ENCODE measurements around the gene TBX6. TPM values are rescaled to one million over a fixed set of nuclear protein-coding genes. Genes with fewer than 3 reads are reported as not detected.
A peak's percentile ranks its signal among the peaks of the same experiment; 100 is the strongest.

TBX6 gene
- polyA plus RNA-seq, 6 donors from 2014 or later = 0.18 to 0.64 (median 0.41) TPM

- Mint-ChIP-seq H3K27ac (peak overlapping the region in 3 of 6 donors; percentile 82 to 90 (median 88)), H3K36me3 (peaks cover 0 to 16% of the 10 kb centered on the region in 2 donors), H3K9me3 (peaks cover 0 to 1% (median 0%) of the 10 kb centered on the region in 7 donors), H3K4me1 (peaks cover 12 to 19% (median 17%) of the 10 kb centered on the region in 3 donors), H3K4me3 (peak overlapping the region in 2 of 8 donors; percentile 9 to 65), H3K27me3 (no peaks in the 10 kb centered on the region)
- DNase-seq (no peak), ATAC-seq (ENCODE audit: low read depth in 2 of 2) (no peak)
These were observed 4.4 kb downstream of the TBX6 start for GRCh38 chr16:30087181-30087898.

- no peaks in the 10 kb centered on the region for H3K9me3 Mint-ChIP-seq
These were observed 5.2 kb downstream of the TBX6 start for GRCh38 chr16:30086291-30087140.

GRCh38 chr16:30085820-30086219 is 5.9 kb downstream of the TBX6 start:
- H3K4me1 Mint-ChIP-seq = peaks cover 5 to 13% (median 13%) of the 10 kb centered on the region in 3 donors
- no peaks in the 10 kb centered on the region for H3K9me3 Mint-ChIP-seq
- no peak overlapping the region for H3K4me3 Mint-ChIP-seq
- peak overlapping the region in 1 of 6 donors; percentile 67 for H3K27ac Mint-ChIP-seq
- peaks cover 0 to 16% of the 10 kb centered on the region in 2 donors for H3K36me3 Mint-ChIP-seq
- DNase-seq = no peak
- no peaks in the 10 kb centered on the region for H3K27me3 Mint-ChIP-seq
- no peak for ATAC-seq (ENCODE audit: low read depth in 2 of 2)

More at GRCh38 chr16:30086291-30087140, 5.2 kb downstream of the TBX6 start:
- Mint-ChIP-seq H3K27ac (peak overlapping the region in 1 of 6 donors; percentile 82), H3K36me3 (peaks cover 0 to 16% of the 10 kb centered on the region in 2 donors), H3K4me3 (no peak overlapping the region), H3K4me1 (peaks cover 5 to 13% (median 13%) of the 10 kb centered on the region in 3 donors), H3K27me3 (no peaks in the 10 kb centered on the region)
- DNase-seq (no peak), ATAC-seq (ENCODE audit: low read depth in 2 of 2) (no peak)

GRCh38 chr16:30085247-30085646 is 6.5 kb downstream of the TBX6 start:
- ATAC-seq (ENCODE audit: low read depth in 2 of 2) = no peak
- DNase-seq = no peak
- H3K9me3 Mint-ChIP-seq = no peaks in the 10 kb centered on the region
- H3K4me1 Mint-ChIP-seq = peaks cover 5 to 10% (median 10%) of the 10 kb centered on the region in 3 donors
- no peaks in the 10 kb centered on the region for H3K27me3 Mint-ChIP-seq
- H3K27ac Mint-ChIP-seq = no peak overlapping the region
- peak overlapping the region in 1 of 8 donors; percentile 5 for H3K4me3 Mint-ChIP-seq
- H3K36me3 Mint-ChIP-seq = peaks cover 0 to 16% of the 10 kb centered on the region in 2 donors

GRCh38 chr16:30084816-30085159 is 6.9 kb downstream of the TBX6 start:
- H3K9me3 Mint-ChIP-seq = no peaks in the 10 kb centered on the region
- no peaks in the 10 kb centered on the region for H3K27me3 Mint-ChIP-seq
- ATAC-seq (ENCODE audit: low read depth in 2 of 2) (no peak), DNase-seq (no peak)
- H3K36me3 Mint-ChIP-seq = peaks cover 0 to 16% of the 10 kb centered on the region in 2 donors
- H3K4me1 Mint-ChIP-seq = peaks cover 5 to 8% (median 7%) of the 10 kb centered on the region in 3 donors
- H3K27ac Mint-ChIP-seq = no peak overlapping the region
- peak overlapping the region in 1 of 8 donors; percentile 5 for H3K4me3 Mint-ChIP-seq

- H3K4me1 Mint-ChIP-seq = peaks cover 5 to 13% (median 6%) of the 10 kb centered on the region in 3 donors
- ATAC-seq (ENCODE audit: low read depth in 2 of 2) = no peak
- peak overlapping the region in 1 of 6 donors; percentile 38 for H3K27ac Mint-ChIP-seq
- no peak for DNase-seq
- no peaks in the 10 kb centered on the region for H3K27me3 Mint-ChIP-seq
- peaks cover 0 to 16% of the 10 kb centered on the region in 2 donors for H3K36me3 Mint-ChIP-seq
- H3K4me3 Mint-ChIP-seq = no peak overlapping the region
- H3K9me3 Mint-ChIP-seq = no peaks in the 10 kb centered on the region
These were observed 7.5 kb downstream of the TBX6 start for GRCh38 chr16:30084096-30084815.

- Mint-ChIP-seq H3K9me3 (no peaks in the 10 kb centered on the region), H3K4me1 (peaks cover 8 to 13% (median 9%) of the 10 kb centered on the region in 3 donors), H3K4me3 (peak overlapping the region in 1 of 8 donors; percentile 45), H3K36me3 (peaks cover 0 to 16% of the 10 kb centered on the region in 2 donors), H3K27ac (peak overlapping the region in 1 of 6 donors; percentile 86), H3K27me3 (no peaks in the 10 kb centered on the region)
- DNase-seq (no peak), ATAC-seq (ENCODE audit: low read depth in 2 of 2) (no peak)
These were observed 8.3 kb downstream of the TBX6 start for GRCh38 chr16:30083216-30084055.

- ATAC-seq (ENCODE audit: low read depth in 2 of 2) (peak in 1 of 2 donors; percentile 25), DNase-seq (no peak)
- peak overlapping the region in 2 of 8 donors; percentile 21 to 45 for H3K4me3 Mint-ChIP-seq
- peaks cover 14 to 21% (median 17%) of the 10 kb centered on the region in 3 donors for H3K4me1 Mint-ChIP-seq
- peak overlapping the region in 2 of 6 donors; percentile 43 to 47 for H3K27ac Mint-ChIP-seq
- no peaks in the 10 kb centered on the region for H3K9me3 Mint-ChIP-seq
- peaks cover 0 to 16% of the 10 kb centered on the region in 2 donors for H3K36me3 Mint-ChIP-seq
- H3K27me3 Mint-ChIP-seq = no peaks in the 10 kb centered on the region
These were observed 9.1 kb downstream of the TBX6 start for GRCh38 chr16:30082545-30083090.

GRCh38 chr16:30079480-30079879 is 12.2 kb downstream of the TBX6 start:
- DNase-seq = no peak
- Mint-ChIP-seq H3K27me3 (no peaks in the 10 kb centered on the region), H3K4me1 (peaks cover 27 to 43% (median 32%) of the 10 kb centered on the region in 3 donors), H3K27ac (no peak overlapping the region), H3K36me3 (peaks cover 0 to 24% of the 10 kb centered on the region in 2 donors), H3K9me3 (no peaks in the 10 kb centered on the region), H3K4me3 (peak overlapping the region in 1 of 8 donors; percentile 36)
- no peak for ATAC-seq (ENCODE audit: low read depth in 2 of 2)

- Mint-ChIP-seq H3K27me3 (no peaks in the 10 kb centered on the region), H3K27ac (no peak overlapping the region), H3K4me3 (peak overlapping the region in 1 of 8 donors; percentile 36), H3K9me3 (no peaks in the 10 kb centered on the region), H3K4me1 (peaks cover 27 to 43% (median 32%) of the 10 kb centered on the region in 3 donors), H3K36me3 (peaks cover 0 to 17% of the 10 kb centered on the region in 2 donors)
- no peak for DNase-seq
- no peak for ATAC-seq (ENCODE audit: low read depth in 2 of 2)
These were observed 13.0 kb downstream of the TBX6 start for GRCh38 chr16:30078744-30079143.

- H3K36me3 Mint-ChIP-seq = peaks cover 0 to 8% of the 10 kb centered on the region in 2 donors
These were observed 14.1 kb downstream of the TBX6 start for GRCh38 chr16:30077656-30078055.

GRCh38 chr16:30076276-30076791 is 15.4 kb downstream of the TBX6 start:
- Mint-ChIP-seq H3K36me3 (peaks cover 0 to 7% of the 10 kb centered on the region in 2 donors), H3K27me3 (no peaks in the 10 kb centered on the region), H3K27ac (peak overlapping the region; percentile 82 to 97 (median 96)), H3K9me3 (no peaks in the 10 kb centered on the region), H3K4me1 (peaks cover 27 to 41% (median 27%) of the 10 kb centered on the region in 3 donors), H3K4me3 (peak overlapping the region; percentile 86 to 99 (median 96))
- no peak for DNase-seq
- peak; percentile 43 to 57 for ATAC-seq (ENCODE audit: low read depth in 2 of 2)

More at GRCh38 chr16:30077656-30078055, 14.1 kb downstream of the TBX6 start:
- H3K27me3 Mint-ChIP-seq = no peaks in the 10 kb centered on the region
- peak overlapping the region in 7 of 8 donors; percentile 47 to 99 (median 95) for H3K4me3 Mint-ChIP-seq
- DNase-seq (no peak), ATAC-seq (ENCODE audit: low read depth in 2 of 2) (no peak)
- no peaks in the 10 kb centered on the region for H3K9me3 Mint-ChIP-seq
- H3K27ac Mint-ChIP-seq = peak overlapping the region in 4 of 6 donors; percentile 46 to 96 (median 58)
- peaks cover 27 to 41% (median 27%) of the 10 kb centered on the region in 3 donors for H3K4me1 Mint-ChIP-seq

All from naive B cell (primary cell).